ENCODE measurements around the gene BTRC. TPM values are rescaled to one million over a fixed set of nuclear protein-coding genes. Genes with fewer than 3 reads are reported as not detected.
A peak's percentile ranks its signal among the peaks of the same experiment; 100 is the strongest.

BTRC gene
- polyA plus RNA-seq, 3 donors from 2014 or later = 3.7 to 9.0 (median 7.4) TPM

DNA sequence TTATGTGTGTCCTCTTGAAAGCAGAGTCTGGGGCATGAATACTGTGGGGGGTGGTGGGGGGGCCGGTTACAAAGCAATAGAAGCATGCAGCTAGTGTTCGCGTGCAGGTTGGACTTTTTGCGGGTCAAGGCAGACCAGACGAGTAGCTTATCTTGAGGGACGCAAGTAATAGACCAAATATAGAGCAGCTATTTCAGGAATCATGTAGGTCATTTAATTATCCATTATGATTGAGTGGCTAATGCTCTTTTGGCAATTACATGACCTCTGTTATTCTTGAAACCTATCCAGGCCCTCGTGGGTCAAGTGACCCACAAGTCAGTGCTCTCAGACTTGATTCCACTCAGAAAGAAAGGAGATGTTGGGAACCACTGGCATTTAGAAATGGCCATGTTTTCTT, 93.0 kb downstream of the BTRC start:
- Mint-ChIP-seq H3K36me3 (no peaks in the 10 kb centered on the region), H3K4me1 (peaks cover 0 to 3% of the 10 kb centered on the region in 2 donors), H3K27me3 (ENCODE audit: low read depth in 3 of 3) (peaks cover 0 to 3% (median 0%) of the 10 kb centered on the region in 3 donors), H3K27ac (no peak overlapping the region), H3K9me3 (no peaks in the 10 kb centered on the region), H3K4me3 (no peak overlapping the region)
- no peak for DNase-seq

DNA sequence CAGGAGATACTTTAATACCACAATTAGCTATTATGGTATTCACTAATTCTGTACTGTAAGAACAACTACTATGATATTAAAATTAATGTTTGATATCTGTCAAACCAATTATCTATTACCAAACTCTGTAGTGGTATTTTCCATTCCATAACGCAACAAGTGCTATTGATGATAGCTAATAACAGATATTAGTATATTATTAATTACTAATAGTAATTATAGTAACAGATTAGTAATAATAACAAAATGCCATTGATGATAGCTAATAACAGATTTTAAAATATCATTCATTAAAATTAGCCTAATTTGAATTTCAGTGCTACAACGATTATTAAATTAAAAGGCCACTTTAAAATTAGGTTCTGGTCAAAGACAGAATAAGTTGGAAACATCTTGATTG, 93.5 kb downstream of the BTRC start:
- DNase-seq = no peak
- peaks cover 0 to 3% (median 0%) of the 10 kb centered on the region in 3 donors for H3K27me3 Mint-ChIP-seq (ENCODE audit: low read depth in 3 of 3)

GRCh38 chr10:101450277-101451080, 96.5 kb downstream of the BTRC start:
- DNase-seq = no peak
- Mint-ChIP-seq H3K4me3 (no peak overlapping the region), H3K27me3 (ENCODE audit: low read depth in 3 of 3) (peaks cover 0 to 3% (median 0%) of the 10 kb centered on the region in 3 donors), H3K36me3 (no peaks in the 10 kb centered on the region), H3K27ac (no peak overlapping the region), H3K4me1 (peaks cover 17 to 26% of the 10 kb centered on the region in 2 donors), H3K9me3 (no peaks in the 10 kb centered on the region)

More for the DNA sequence above, 93.5 kb downstream of the BTRC start:
- Mint-ChIP-seq H3K36me3 (no peaks in the 10 kb centered on the region), H3K27ac (no peak overlapping the region), H3K4me3 (no peak overlapping the region), H3K9me3 (no peaks in the 10 kb centered on the region), H3K4me1 (peaks cover 2 to 5% of the 10 kb centered on the region in 2 donors)

GRCh38 chr10:101451261-101451660, 97.3 kb downstream of the BTRC start:
- H3K27ac Mint-ChIP-seq = no peak overlapping the region

DNA sequence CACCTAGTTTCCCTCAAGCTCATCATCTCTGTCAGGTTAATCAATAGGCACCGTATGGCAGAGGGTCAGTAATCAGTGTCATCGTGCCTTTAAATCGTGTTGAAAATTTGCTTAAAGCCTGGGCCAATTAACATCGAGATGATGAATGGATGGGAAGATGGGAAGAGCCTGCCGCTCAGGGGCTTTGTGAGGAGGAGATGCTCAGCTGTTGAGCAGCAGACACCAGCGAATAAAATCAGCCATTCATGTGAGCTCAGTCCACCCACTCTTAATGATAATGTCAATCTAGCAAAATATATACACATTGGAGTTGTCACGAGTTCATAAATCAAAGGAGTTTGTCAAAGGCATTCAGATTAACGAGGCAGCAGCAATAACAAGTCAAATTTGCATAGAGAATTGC, 97.7 kb downstream of the BTRC start:
- no peaks in the 10 kb centered on the region for H3K9me3 Mint-ChIP-seq
- no peak overlapping the region for H3K4me3 Mint-ChIP-seq
- no peaks in the 10 kb centered on the region for H3K36me3 Mint-ChIP-seq
- H3K4me1 Mint-ChIP-seq = peaks cover 17 to 27% of the 10 kb centered on the region in 2 donors
- peaks cover 0 to 3% (median 0%) of the 10 kb centered on the region in 3 donors for H3K27me3 Mint-ChIP-seq (ENCODE audit: low read depth in 3 of 3)
- no peak overlapping the region for H3K27ac Mint-ChIP-seq
- DNase-seq = no peak

More at GRCh38 chr10:101451261-101451660, 97.3 kb downstream of the BTRC start:
- no peaks in the 10 kb centered on the region for H3K36me3 Mint-ChIP-seq
- no peak overlapping the region for H3K4me3 Mint-ChIP-seq
- peaks cover 17 to 27% of the 10 kb centered on the region in 2 donors for H3K4me1 Mint-ChIP-seq
- H3K27me3 Mint-ChIP-seq (ENCODE audit: low read depth in 3 of 3) = peaks cover 0 to 3% (median 0%) of the 10 kb centered on the region in 3 donors
- H3K9me3 Mint-ChIP-seq = no peaks in the 10 kb centered on the region
- DNase-seq = no peak

DNA sequence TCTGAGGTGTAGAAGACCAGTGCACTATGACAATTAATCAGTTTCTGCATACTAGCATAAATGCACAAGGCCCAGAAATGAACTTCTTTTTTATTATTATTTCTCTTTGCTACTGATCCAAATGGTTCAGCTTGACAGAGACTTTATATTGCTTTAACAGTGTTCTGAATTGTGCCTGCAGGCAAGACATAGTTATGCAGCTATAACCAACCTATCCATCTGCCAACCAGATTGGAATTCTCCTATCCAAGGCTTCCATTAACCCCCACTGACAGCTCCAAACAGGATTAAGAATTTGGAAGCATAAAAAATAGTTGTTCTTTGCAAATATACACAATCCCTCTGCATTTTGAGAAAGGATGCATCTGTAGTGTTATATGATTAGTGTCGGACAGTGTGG, 98.2 kb downstream of the BTRC start:
- H3K27ac Mint-ChIP-seq = no peak overlapping the region
- H3K4me3 Mint-ChIP-seq = no peak overlapping the region
- DNase-seq = no peak
- no peaks in the 10 kb centered on the region for H3K36me3 Mint-ChIP-seq
- H3K9me3 Mint-ChIP-seq = no peaks in the 10 kb centered on the region
- peaks cover 17 to 27% of the 10 kb centered on the region in 2 donors for H3K4me1 Mint-ChIP-seq
- H3K27me3 Mint-ChIP-seq (ENCODE audit: low read depth in 3 of 3) = peaks cover 0 to 3% (median 0%) of the 10 kb centered on the region in 3 donors

GRCh38 chr10:101452593-101452992, 98.6 kb downstream of the BTRC start:
- Mint-ChIP-seq H3K9me3 (no peaks in the 10 kb centered on the region), H3K36me3 (no peaks in the 10 kb centered on the region), H3K4me1 (peaks cover 17 to 27% of the 10 kb centered on the region in 2 donors), H3K4me3 (no peak overlapping the region), H3K27ac (no peak overlapping the region), H3K27me3 (ENCODE audit: low read depth in 3 of 3) (peaks cover 0 to 3% (median 0%) of the 10 kb centered on the region in 3 donors)
- no peak for DNase-seq

DNA sequence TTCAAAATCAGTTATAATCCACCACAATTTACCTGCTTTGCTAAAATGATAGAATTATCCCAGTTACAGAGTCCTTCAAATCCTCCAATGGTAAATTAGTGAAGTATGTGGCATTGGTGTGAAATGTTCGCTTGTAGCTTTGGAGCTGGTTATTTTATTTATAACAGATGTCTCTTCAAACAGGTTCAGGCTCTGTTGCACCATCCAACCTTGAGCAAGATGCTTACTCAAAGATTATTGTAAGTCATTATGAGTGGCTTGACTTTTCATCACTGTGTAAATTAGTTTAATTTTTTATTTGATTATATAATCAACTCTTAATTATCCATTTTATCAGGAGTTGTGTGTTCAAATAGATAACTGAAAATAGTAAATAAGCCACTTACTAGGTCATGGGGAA, 99.4 kb downstream of the BTRC start:
- Mint-ChIP-seq H3K4me3 (peak overlapping the region in 4 of 5 donors; percentile 17 to 59 (median 34)), H3K9me3 (no peaks in the 10 kb centered on the region), H3K36me3 (no peaks in the 10 kb centered on the region), H3K27ac (peak overlapping the region in 1 of 6 donors; percentile 50), H3K27me3 (ENCODE audit: low read depth in 3 of 3) (peaks cover 0 to 3% (median 0%) of the 10 kb centered on the region in 3 donors), H3K4me1 (peaks cover 19 to 32% of the 10 kb centered on the region in 2 donors)
- DNase-seq = no peak

DNA sequence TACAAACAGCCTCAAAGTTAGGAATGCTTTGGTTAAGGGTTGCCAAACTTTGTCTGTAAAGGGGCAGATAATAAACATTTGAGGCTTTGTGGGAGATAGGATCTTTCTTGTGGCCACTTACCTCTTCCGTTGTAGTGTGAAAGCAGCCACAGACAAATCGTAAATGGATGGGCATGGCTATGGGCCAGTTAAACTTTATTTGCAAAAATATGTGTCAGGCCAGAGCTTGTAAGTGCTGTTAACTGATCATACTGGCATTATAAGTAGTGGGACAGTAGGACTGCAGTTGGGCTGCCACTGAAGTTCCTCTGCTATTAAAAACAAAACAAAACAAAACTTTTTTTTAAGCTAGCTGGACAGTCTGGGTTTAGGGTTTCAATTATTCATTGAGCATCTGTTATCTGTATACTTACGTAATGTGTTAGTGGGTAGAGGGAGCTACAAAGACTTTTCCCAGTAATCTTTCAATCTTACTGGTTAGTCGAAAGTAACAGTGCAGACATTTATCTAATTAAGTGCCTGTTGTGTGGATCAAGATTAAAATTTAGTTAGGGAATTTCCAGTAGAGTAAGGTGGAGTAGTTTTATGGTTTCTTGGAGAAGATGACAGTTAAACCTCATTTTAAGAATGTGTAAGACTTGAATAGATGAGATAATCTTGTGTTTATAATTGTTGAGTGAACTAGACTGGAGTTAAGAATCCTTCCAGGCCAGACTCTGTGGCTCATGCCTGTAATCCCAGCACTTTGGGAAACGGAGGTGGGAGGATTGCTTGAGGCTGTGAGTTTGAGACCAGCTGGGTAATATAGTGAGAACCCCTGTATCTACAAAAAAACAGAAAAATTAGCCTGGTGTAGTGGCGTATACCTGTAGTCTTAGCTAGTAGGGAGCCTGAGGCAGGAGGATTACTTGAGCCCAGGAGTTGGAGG, 100.1 kb downstream of the BTRC start:
- peaks cover 22 to 39% of the 10 kb centered on the region in 2 donors for H3K4me1 Mint-ChIP-seq
- H3K36me3 Mint-ChIP-seq = no peaks in the 10 kb centered on the region
- peaks cover 0 to 3% (median 0%) of the 10 kb centered on the region in 3 donors for H3K27me3 Mint-ChIP-seq (ENCODE audit: low read depth in 3 of 3)
- H3K4me3 Mint-ChIP-seq = peak overlapping the region; percentile 10 to 59 (median 26)
- DNase-seq = peak; percentile 43 to 59 (median 45)
- H3K27ac Mint-ChIP-seq = peak overlapping the region in 4 of 6 donors; percentile 3 to 67 (median 27)
- no peaks in the 10 kb centered on the region for H3K9me3 Mint-ChIP-seq

DNA sequence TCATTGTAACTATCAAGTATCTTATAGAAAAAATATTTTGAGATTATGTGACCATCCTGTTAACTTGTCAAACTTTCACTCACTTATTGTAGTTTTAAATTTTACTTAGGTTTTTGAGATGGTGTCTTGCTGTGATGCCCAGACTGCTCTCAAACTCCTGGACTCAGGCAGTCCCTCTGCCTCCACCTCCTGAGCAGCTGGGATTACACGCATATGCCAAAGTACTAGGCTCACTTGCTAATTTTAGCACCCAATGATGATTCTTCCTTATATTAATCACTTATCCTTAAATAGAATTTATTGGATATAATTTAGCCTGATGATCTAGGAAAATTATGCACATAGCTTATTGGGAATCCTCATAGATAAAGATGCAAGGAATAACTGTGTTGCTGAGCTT, 104.9 kb downstream of the BTRC start:
- DNase-seq = no peak
- Mint-ChIP-seq H3K36me3 (no peaks in the 10 kb centered on the region), H3K4me3 (no peak overlapping the region), H3K4me1 (peaks cover 16 to 30% of the 10 kb centered on the region in 2 donors), H3K27ac (no peak overlapping the region), H3K27me3 (ENCODE audit: low read depth in 3 of 3) (peaks cover 0 to 4% (median 2%) of the 10 kb centered on the region in 3 donors), H3K9me3 (no peaks in the 10 kb centered on the region)

- H3K9me3 Mint-ChIP-seq = no peaks in the 10 kb centered on the region
These were observed 110.1 kb downstream of the BTRC start for GRCh38 chr10:101464082-101464481.

GRCh38 chr10:101464599-101464998, 110.6 kb downstream of the BTRC start:
- H3K4me1 Mint-ChIP-seq = peaks cover 8 to 10% of the 10 kb centered on the region in 2 donors
- H3K36me3 Mint-ChIP-seq = peaks cover 0 to 4% (median 0%) of the 10 kb centered on the region in 3 donors
- H3K27ac Mint-ChIP-seq = no peak overlapping the region
- no peaks in the 10 kb centered on the region for H3K9me3 Mint-ChIP-seq
- no peak for DNase-seq
- H3K27me3 Mint-ChIP-seq (ENCODE audit: low read depth in 3 of 3) = peaks cover 0 to 2% (median 0%) of the 10 kb centered on the region in 3 donors
- no peak overlapping the region for H3K4me3 Mint-ChIP-seq

More at GRCh38 chr10:101464082-101464481, 110.1 kb downstream of the BTRC start:
- Mint-ChIP-seq H3K27ac (no peak overlapping the region), H3K4me1 (peaks cover 10 to 16% of the 10 kb centered on the region in 2 donors), H3K27me3 (ENCODE audit: low read depth in 3 of 3) (peaks cover 0 to 3% (median 2%) of the 10 kb centered on the region in 3 donors), H3K36me3 (peaks cover 0 to 4% (median 0%) of the 10 kb centered on the region in 3 donors), H3K4me3 (no peak overlapping the region)
- no peak for DNase-seq

- H3K27me3 Mint-ChIP-seq (ENCODE audit: low read depth in 3 of 3) = no peaks in the 10 kb centered on the region
- H3K36me3 Mint-ChIP-seq = peaks cover 0 to 4% (median 0%) of the 10 kb centered on the region in 3 donors
- H3K4me3 Mint-ChIP-seq = no peak overlapping the region
- DNase-seq = no peak
- peaks cover 8 to 10% of the 10 kb centered on the region in 2 donors for H3K4me1 Mint-ChIP-seq
- no peak overlapping the region for H3K27ac Mint-ChIP-seq
- no peaks in the 10 kb centered on the region for H3K9me3 Mint-ChIP-seq
These were observed 112.3 kb downstream of the BTRC start for GRCh38 chr10:101466016-101466912.

Measured in immature natural killer cell (primary cell).